ENCODE measurements around the gene REG1A.

REG1A gene

GRCh38 chr2:79086255-79086654 is 34.0 kb upstream of the REG1A start:
- no peak for DNase-seq (ENCODE audit: extremely low read depth, low read depth)
- no peak overlapping the region for H3K4me3 ChIP-seq (replicated peaks; ENCODE audit: low read depth, low read length)
- no peak for TF ChIP-seq CTCF (IDR thresholded peaks at IDR 0.05; ENCODE audit: low read depth, low read length, missing control alignments)

- H3K4me3 ChIP-seq (replicated peaks; ENCODE audit: low read depth, low read length) = no peak within 1 kb of the TSS
- DNase-seq (ENCODE audit: extremely low read depth, low read depth) = no peak
- TF ChIP-seq CTCF (IDR thresholded peaks at IDR 0.05; ENCODE audit: low read depth, low read length, missing control alignments) = no peak
These were observed 32.4 kb upstream of the REG1A start, which contains the start of gene REG1B for GRCh38 chr2:79087785-79088364. Gene REG1B, minus strand, starts transcription at chr2:79087993. Its CDS starts 381 bp downstream, at chr2:79087612.

GRCh38 chr2:79090693-79091092 is 29.6 kb upstream of the REG1A start:
- no peak for TF ChIP-seq CTCF (IDR thresholded peaks at IDR 0.05; ENCODE audit: low read depth, low read length, missing control alignments)
- no peak for DNase-seq (ENCODE audit: extremely low read depth, low read depth)
- H3K4me3 ChIP-seq (replicated peaks; ENCODE audit: low read depth, low read length) = no peak overlapping the region

GRCh38 chr2:79097843-79098242 is 22.4 kb upstream of the REG1A start:
- H3K4me3 ChIP-seq (replicated peaks; ENCODE audit: low read depth, low read length) = no peak overlapping the region
- TF ChIP-seq CTCF (IDR thresholded peaks at IDR 0.05; ENCODE audit: low read depth, low read length, missing control alignments) = no peak
- no peak for DNase-seq (ENCODE audit: extremely low read depth, low read depth)

GRCh38 chr2:79099140-79099686 is 21.1 kb upstream of the REG1A start:
- no peak for TF ChIP-seq CTCF (IDR thresholded peaks at IDR 0.05; ENCODE audit: low read depth, low read length, missing control alignments)
- DNase-seq (ENCODE audit: extremely low read depth, low read depth) = no peak
- H3K4me3 ChIP-seq (replicated peaks; ENCODE audit: low read depth, low read length) = no peak overlapping the region

- no peak for TF ChIP-seq CTCF (IDR thresholded peaks at IDR 0.05; ENCODE audit: low read depth, low read length, missing control alignments)
- H3K4me3 ChIP-seq (replicated peaks; ENCODE audit: low read depth, low read length) = no peak overlapping the region
- DNase-seq (ENCODE audit: extremely low read depth, low read depth) = no peak
These were observed 20.0 kb upstream of the REG1A start for GRCh38 chr2:79100285-79100684.

GRCh38 chr2:79101024-79101423 is 19.3 kb upstream of the REG1A start:
- no peak overlapping the region for H3K4me3 ChIP-seq (replicated peaks; ENCODE audit: low read depth, low read length)
- no peak for DNase-seq (ENCODE audit: extremely low read depth, low read depth)
- TF ChIP-seq CTCF (IDR thresholded peaks at IDR 0.05; ENCODE audit: low read depth, low read length, missing control alignments) = no peak
